Spleen (tissue), 13 donors: ENCODE results near the gene DLX1. TPM values are rescaled to one million over a fixed set of nuclear protein-coding genes. Genes with fewer than 3 reads are reported as not detected.

ENCODE experiments used
- DNase-seq: peaks from one replicate; pipeline ENCODE4 v3.0.0-alpha.2; 2020
- H3K27ac ChIP-seq, 8 donors: fragments of 200-600 bp; sonication (generic) in 7 of 8; 1 replicate in 4 of 8; 2 replicates in 4 of 8; pipeline versions ENCODE4 v1.5.0 to v1.8.0; 2016 to 2021; ENCODE audit warnings: inconsistent platforms in 4 of 8, mild to moderate bottlenecking in 4 of 8, moderate library complexity in 1 of 8
- H3K27me3 ChIP-seq, 7 donors: fragments of 200-600 bp; sonication (generic) in 6 of 7; replicated peaks in 1 of 7; 1 replicate in 4 of 7; 2 replicates in 3 of 7; pipeline versions ENCODE4 v1.5.0 to v1.8.0; 2016 to 2021; ENCODE audit warnings: inconsistent platforms in 3 of 7, mild to moderate bottlenecking in 1 of 7
- H3K36me3 ChIP-seq, 6 donors: fragments of 200-600 bp; sonication (generic) in 5 of 6; 1 replicate in 4 of 6; 2 replicates in 2 of 6; pipeline versions ENCODE4 v1.5.0 to v1.8.0; 2016 to 2021; ENCODE audit warnings: inconsistent platforms in 2 of 6
- H3K4me1 ChIP-seq, 6 donors: fragments of 200-600 bp; sonication (generic) in 5 of 6; 1 replicate in 3 of 6; 2 replicates in 3 of 6; pipeline versions ENCODE4 v1.5.0 to v1.8.0; 2016 to 2021; ENCODE audit warnings: inconsistent platforms in 3 of 6
- H3K4me3 ChIP-seq, 8 donors: fragments of 200-600 bp; sonication (generic) in 7 of 8; 1 replicate in 4 of 8; 2 replicates in 4 of 8; pipeline versions ENCODE4 v1.5.0 to v1.8.0; 2016 to 2021; ENCODE audit warnings: inconsistent platforms in 4 of 8, mild to moderate bottlenecking in 4 of 8, moderate library complexity in 2 of 8
- H3K9me3 ChIP-seq, 8 donors: fragments of 200-600 bp; sonication (generic) in 7 of 8; 1 replicate in 4 of 8; 2 replicates in 4 of 8; pipeline versions ENCODE4 v1.5.0 to v1.8.0; 2016 to 2021; ENCODE audit warnings: inconsistent platforms in 4 of 8
- POLR2A ChIP-seq, 3 donors: fragments of 450-650 bp; IDR thresholded peaks; one replicate each; pipeline ENCODE4 v1.5.1; 2017; ENCODE audit warnings: antibody characterized with exemption in 3 of 3, mild to moderate bottlenecking in 1 of 3
- POLR2AphosphoS5 ChIP-seq, 3 donors: sonication (generic); formaldehyde crosslinking; IDR thresholded peaks; one replicate each; pipeline ENCODE4 v1.5.1; 2017; ENCODE audit warnings: antibody characterized with exemption in 3 of 3
- WGBS, 5 donors: extraction: QIAGEN DNeasy Blood & Tissue Kit in 3 of 5; methylation state at CpG; one replicate each; pipeline versions ENCODE4 v1.1.5 to v1.1.7; 2013 to 2018; 5-methylcytosine and 5-hydroxymethylcytosine counted together
- intact Hi-C: fragments of 100-400 bp; cut with DNase I; formaldehyde crosslinking; loops from one replicate; pipeline ENCODE4 v1.15.0; 2023; ENCODE audit warnings: low total_unique reads
- long read RNA-seq, 2 donors: transcript quantifications; one replicate each; lab custom pipeline, GENCODE V29; 2026
- polyA plus RNA-seq, 3 donors: library from polyadenylated mRNA; stranded (reverse); fragments of 200-250 nt; gene quantifications; one replicate each; pipeline ENCODE4 v1.2.1, GENCODE V29; 2013
- total RNA-seq, 7 donors: library from RNA; depleted of rRNA in 3 of 7; stranded (reverse); fragments of >200 nt in 3 of 7; fragmentation: NEBNext Ultra II Directional in 4 of 7; extraction: Animal tissue kit (Norgen Biotek cat#: 25700) in 4 of 7; gene quantifications; one replicate each; pipeline versions ENCODE4 v1.1.0 to v1.2.1, GENCODE V29; 2016 to 2021
- TF ChIP-seq, protein P1 (sequence below), 11 experiments: fragments of 200-600 bp in 7 of 11; fragments of 450-650 bp in 4 of 11; sonication (generic) in 4 of 11; IDR thresholded peaks in 8 of 11; conservative IDR thresholded peaks in 3 of 11; 1 replicate in 7 of 11; 2 replicates in 4 of 11; pipeline versions ENCODE4 v1.4.0 to v1.8.0; 2016 to 2021; ENCODE audit warnings: antibody characterized with exemption in 11 of 11, inconsistent platforms in 4 of 11, mild to moderate bottlenecking in 1 of 11
- donor health status: healthy with polysubstance abuse.
- donor health status: DM: no; HTN: no; CAD: no; lungs with moderate emphysema.
- donor health status: DM: no; HTN: no; CAD: no.
- donor health status: Bipolar disorder and iron deficiency.
- donor health status: healthy.
- donor health status: DM: no; HTN: no; CAD: no.
- donor health status: DM: yes; HTN: yes; CAD: no.

Gene DLX1
- total RNA-seq (not detected), polyA plus RNA-seq (under 1 TPM in 1 of 3 donors, not detected in 2; 0.16 TPM)
- long read RNA-seq, donor 1: 0 reads
- long read RNA-seq, donor 2, partial matches to known transcripts: 0 of 1 reads
- long read RNA-seq, donor 2, other reads (novel, unspliced or antisense): 0 of 1 reads

- intact Hi-C loops: no loop called here
- H3K4me1 ChIP-seq: peaks cover 18 to 85% (median 50%) of the 10 kb centered on the region in 6 donors
- H3K4me3 ChIP-seq: peak within 1 kb of the TSS; percentile 16 to 69 (median 50)
- 2 to 8% (median 6%) methylated on average over 33 to 34 of the region's 34 CpGs for WGBS, 5 donors
- peaks cover 55 to 100% (median 100%) of the 10 kb centered on the region in 7 donors for H3K27me3 ChIP-seq
- H3K36me3 ChIP-seq: no peaks in the 10 kb centered on the region
- DNase-seq: peak; percentile 79
- no peak within 1 kb of the TSS for H3K27ac ChIP-seq
- peaks cover 0 to 32% (median 0%) of the 10 kb centered on the region in 8 donors for H3K9me3 ChIP-seq
- TF ChIP-seq POLR2A (IDR thresholded peaks at IDR 0.05) (no peak), POLR2AphosphoS5 (IDR thresholded peaks at IDR 0.05) (no peak)
- TF ChIP-seq, protein P1, sequence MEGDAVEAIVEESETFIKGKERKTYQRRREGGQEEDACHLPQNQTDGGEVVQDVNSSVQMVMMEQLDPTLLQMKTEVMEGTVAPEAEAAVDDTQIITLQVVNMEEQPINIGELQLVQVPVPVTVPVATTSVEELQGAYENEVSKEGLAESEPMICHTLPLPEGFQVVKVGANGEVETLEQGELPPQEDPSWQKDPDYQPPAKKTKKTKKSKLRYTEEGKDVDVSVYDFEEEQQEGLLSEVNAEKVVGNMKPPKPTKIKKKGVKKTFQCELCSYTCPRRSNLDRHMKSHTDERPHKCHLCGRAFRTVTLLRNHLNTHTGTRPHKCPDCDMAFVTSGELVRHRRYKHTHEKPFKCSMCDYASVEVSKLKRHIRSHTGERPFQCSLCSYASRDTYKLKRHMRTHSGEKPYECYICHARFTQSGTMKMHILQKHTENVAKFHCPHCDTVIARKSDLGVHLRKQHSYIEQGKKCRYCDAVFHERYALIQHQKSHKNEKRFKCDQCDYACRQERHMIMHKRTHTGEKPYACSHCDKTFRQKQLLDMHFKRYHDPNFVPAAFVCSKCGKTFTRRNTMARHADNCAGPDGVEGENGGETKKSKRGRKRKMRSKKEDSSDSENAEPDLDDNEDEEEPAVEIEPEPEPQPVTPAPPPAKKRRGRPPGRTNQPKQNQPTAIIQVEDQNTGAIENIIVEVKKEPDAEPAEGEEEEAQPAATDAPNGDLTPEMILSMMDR (IDR thresholded peaks at IDR 0.05 in 8 of 11, conservative IDR thresholded peaks at IDR 0.05 in 3 of 11): no peak
These were observed at the start of gene DLX1 for GRCh38 chr2:172085460-172086159. DLX1 (plus strand) TSS chr2:172085507; CDS start chr2:172085678, 171 bp downstream.

- Histone ChIP-seq H3K36me3 (no peaks in the 10 kb centered on the region), H3K27me3 (no peaks in the 10 kb centered on the region), H3K9me3 (no peaks in the 10 kb centered on the region), H3K27ac (no peak overlapping the region), H3K4me1 (no peaks in the 10 kb centered on the region), H3K4me3 (no peak overlapping the region)
- 91 to 97% (median 94%) methylated on average over 3 of the region's 3 CpGs for WGBS, 5 donors
- TF ChIP-seq, protein P1 (IDR thresholded peaks at IDR 0.05 in 8 of 11, conservative IDR thresholded peaks at IDR 0.05 in 3 of 11): no peak
- TF ChIP-seq POLR2A (IDR thresholded peaks at IDR 0.05): no peak
- no peak for TF ChIP-seq POLR2AphosphoS5 (IDR thresholded peaks at IDR 0.05)
- intact Hi-C loops: no loop called here
- no peak for DNase-seq
These were observed 47.2 kb upstream of the DLX1 start for GRCh38 chr2:172038121-172038520.

DNA sequence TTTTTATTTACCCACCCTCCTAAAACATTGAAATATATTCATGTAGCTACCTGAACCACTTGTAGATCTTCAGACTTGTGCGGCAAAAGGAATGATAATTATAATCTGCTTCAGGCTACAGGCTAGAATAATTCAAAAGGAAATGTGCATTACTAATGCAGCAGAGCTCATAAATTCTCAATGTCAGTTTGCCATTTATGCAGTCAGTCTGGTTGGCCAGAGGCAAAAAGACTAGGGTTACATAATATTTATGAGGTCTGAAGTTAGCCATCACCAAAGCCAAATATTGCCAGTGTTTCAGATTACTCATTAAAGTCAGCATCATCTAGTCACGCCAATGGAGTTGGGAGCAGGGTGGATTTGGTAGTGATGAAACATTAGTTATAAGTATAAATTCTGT, 46.7 kb upstream of the DLX1 start:
- Histone ChIP-seq H3K4me1 (no peaks in the 10 kb centered on the region), H3K9me3 (no peaks in the 10 kb centered on the region), H3K27ac (no peak overlapping the region), H3K27me3 (no peaks in the 10 kb centered on the region), H3K4me3 (no peak overlapping the region), H3K36me3 (no peaks in the 10 kb centered on the region)
- no peak for DNase-seq
- intact Hi-C loops: no loop called here
- TF ChIP-seq POLR2AphosphoS5 (IDR thresholded peaks at IDR 0.05) (no peak), POLR2A (IDR thresholded peaks at IDR 0.05) (no peak)
- TF ChIP-seq, protein P1 (IDR thresholded peaks at IDR 0.05 in 8 of 11, conservative IDR thresholded peaks at IDR 0.05 in 3 of 11): no peak
- 90 to 99% (median 96%) methylated on average over 2 of the region's 2 CpGs for whole genome bisulfite sequencing, 5 donors

DNA sequence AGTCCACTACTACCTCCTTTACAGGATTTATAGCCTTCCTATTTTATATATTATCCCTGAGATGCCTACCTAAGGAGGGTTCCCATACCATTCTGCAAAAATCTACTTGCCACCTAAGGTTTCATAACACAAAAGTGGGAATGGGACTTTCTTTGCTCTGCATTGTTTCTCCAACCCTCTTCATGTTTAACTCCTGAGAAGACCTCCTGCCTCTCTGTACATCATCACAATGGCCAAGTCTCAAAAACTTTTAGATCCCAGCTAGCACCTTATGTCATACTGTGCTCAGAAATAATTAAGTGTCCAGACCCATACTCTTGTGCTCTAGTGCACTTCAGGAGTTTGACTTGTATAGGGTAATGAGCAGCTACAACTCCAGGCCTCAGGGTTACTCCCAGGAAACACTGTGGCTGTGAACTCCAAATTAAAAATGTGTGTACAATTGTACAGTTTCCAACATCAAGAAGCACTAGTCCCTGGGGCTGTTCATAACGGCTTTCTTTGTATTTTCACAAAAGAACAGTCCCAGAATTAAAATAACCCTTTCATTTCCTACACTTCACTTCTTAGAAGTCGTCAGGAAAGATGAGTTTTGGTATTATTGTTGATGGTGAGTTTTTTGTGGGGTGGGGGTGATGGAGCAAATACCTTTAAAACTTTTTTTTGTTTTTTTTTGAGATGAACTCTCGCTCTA, 46.1 kb upstream of the DLX1 start:
- no peak for TF ChIP-seq POLR2AphosphoS5 (IDR thresholded peaks at IDR 0.05)
- TF ChIP-seq, protein P1 (IDR thresholded peaks at IDR 0.05 in 8 of 11, conservative IDR thresholded peaks at IDR 0.05 in 3 of 11): no peak
- no peak for TF ChIP-seq POLR2A (IDR thresholded peaks at IDR 0.05)
- no peaks in the 10 kb centered on the region for H3K4me1 ChIP-seq
- H3K9me3 ChIP-seq: no peaks in the 10 kb centered on the region
- no peaks in the 10 kb centered on the region for H3K36me3 ChIP-seq
- WGBS, 5 donors: 75 to 85% (median 77%) methylated on average over 3 of the region's 3 CpGs
- no peaks in the 10 kb centered on the region for H3K27me3 ChIP-seq
- DNase-seq: no peak
- no peak overlapping the region for H3K4me3 ChIP-seq
- H3K27ac ChIP-seq: no peak overlapping the region
- intact Hi-C loops: no loop called here
